ENCODE data around the gene OR2V1. TPM values are rescaled to one million over a fixed set of nuclear protein-coding genes. Genes with fewer than 3 reads are reported as not detected.
"Not testable (repeated sequence)": the region's sequence is repeated elsewhere in the genome, so short reads cannot be mapped to it uniquely, and the experiment has no call there.

Gene OR2V1
- total RNA-seq, 1 donor from 2014 or later, result not detected

- H3K36me3 Mint-ChIP-seq, result no peaks in the 10 kb centered on the region
- H3K27me3 Mint-ChIP-seq (ENCODE audit: low read depth), result peaks cover 59% of the 10 kb centered on the region
- no peak overlapping the region for H3K27ac Mint-ChIP-seq
- peaks cover 8% of the 10 kb centered on the region for H3K9me3 Mint-ChIP-seq
- DNase-seq (ENCODE audit: low spot score in 2 of 2, unreplicated experiment in 2 of 2), result no peak
- no peaks in the 10 kb centered on the region for H3K4me1 Mint-ChIP-seq
- H3K4me3 Mint-ChIP-seq, result no peak overlapping the region
- TF ChIP-seq, protein P1, sequence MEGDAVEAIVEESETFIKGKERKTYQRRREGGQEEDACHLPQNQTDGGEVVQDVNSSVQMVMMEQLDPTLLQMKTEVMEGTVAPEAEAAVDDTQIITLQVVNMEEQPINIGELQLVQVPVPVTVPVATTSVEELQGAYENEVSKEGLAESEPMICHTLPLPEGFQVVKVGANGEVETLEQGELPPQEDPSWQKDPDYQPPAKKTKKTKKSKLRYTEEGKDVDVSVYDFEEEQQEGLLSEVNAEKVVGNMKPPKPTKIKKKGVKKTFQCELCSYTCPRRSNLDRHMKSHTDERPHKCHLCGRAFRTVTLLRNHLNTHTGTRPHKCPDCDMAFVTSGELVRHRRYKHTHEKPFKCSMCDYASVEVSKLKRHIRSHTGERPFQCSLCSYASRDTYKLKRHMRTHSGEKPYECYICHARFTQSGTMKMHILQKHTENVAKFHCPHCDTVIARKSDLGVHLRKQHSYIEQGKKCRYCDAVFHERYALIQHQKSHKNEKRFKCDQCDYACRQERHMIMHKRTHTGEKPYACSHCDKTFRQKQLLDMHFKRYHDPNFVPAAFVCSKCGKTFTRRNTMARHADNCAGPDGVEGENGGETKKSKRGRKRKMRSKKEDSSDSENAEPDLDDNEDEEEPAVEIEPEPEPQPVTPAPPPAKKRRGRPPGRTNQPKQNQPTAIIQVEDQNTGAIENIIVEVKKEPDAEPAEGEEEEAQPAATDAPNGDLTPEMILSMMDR (IDR thresholded peaks at IDR 0.05; ENCODE audit: unreplicated experiment), result no peak
Measured at GRCh38 chr5:181133610-181134231, 2.8 kb upstream of the OR2V1 start.

DNA sequence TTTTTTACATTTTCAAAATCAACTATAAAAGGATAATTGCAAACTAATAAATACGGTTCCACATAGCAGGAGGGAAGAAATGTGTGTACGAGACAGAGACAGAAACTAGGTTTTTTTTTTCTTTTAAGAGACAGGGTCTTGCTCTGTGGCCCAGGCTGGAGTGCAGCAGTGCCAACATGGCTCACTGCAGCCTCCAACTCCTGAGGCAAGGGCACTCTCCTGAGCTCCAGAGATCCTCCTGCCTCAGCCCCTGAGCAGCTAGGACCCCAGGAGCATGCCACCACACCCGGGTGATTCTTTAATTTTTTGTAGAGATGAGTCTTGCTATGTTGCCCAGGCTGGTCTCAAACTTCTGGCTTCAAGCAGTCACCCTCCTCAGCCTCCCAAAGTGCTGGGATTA is 2.1 kb upstream of the OR2V1 start:
- Mint-ChIP-seq H3K27ac (no peak overlapping the region), H3K36me3 (no peaks in the 10 kb centered on the region), H3K4me3 (no peak overlapping the region), H3K4me1 (no peaks in the 10 kb centered on the region), H3K9me3 (peaks cover 5% of the 10 kb centered on the region), H3K27me3 (ENCODE audit: low read depth) (peaks cover 63% of the 10 kb centered on the region)
- TF ChIP-seq, protein P1 (IDR thresholded peaks at IDR 0.05; ENCODE audit: unreplicated experiment), result no peak
- DNase-seq (ENCODE audit: low spot score in 2 of 2, unreplicated experiment in 2 of 2), result no peak

DNA sequence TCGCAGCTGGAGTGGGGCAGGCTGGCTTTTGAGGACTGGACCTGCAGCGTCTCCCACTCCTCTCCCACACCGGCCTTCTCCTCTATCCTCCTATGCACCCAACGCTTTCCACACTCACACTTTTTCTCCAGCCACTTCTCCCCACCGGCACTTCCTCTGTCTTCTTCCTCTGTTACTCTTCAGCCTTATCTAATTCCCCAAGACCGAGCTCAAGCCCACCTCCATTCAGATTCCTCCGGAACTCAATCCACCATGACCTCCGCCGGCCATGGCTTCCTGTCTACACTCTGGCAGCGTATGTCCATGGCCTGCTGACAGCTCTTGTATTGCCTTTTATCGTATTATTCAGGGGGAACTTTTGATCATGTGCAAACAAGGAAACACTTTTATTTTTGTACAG is 545 bp upstream of the OR2V1 start:
- no peak for DNase-seq (ENCODE audit: low spot score in 2 of 2, unreplicated experiment in 2 of 2)
- Mint-ChIP-seq H3K27ac (no peak overlapping the region), H3K4me1 (no peaks in the 10 kb centered on the region), H3K27me3 (ENCODE audit: low read depth) (peaks cover 77% of the 10 kb centered on the region), H3K4me3 (no peak overlapping the region), H3K36me3 (no peaks in the 10 kb centered on the region), H3K9me3 (no peaks in the 10 kb centered on the region)
- TF ChIP-seq, protein P1 (IDR thresholded peaks at IDR 0.05; ENCODE audit: unreplicated experiment), result no peak

GRCh38 chr5:181130081-181130480 is 888 bp downstream of the OR2V1 start:
- H3K36me3 Mint-ChIP-seq; H3K9me3 Mint-ChIP-seq; H3K4me1 Mint-ChIP-seq; H3K27ac Mint-ChIP-seq; H3K4me3 Mint-ChIP-seq; DNase-seq (ENCODE audit: low spot score in 2 of 2, unreplicated experiment in 2 of 2): not testable (repeated sequence)
- peaks cover 83% of the 10 kb centered on the region for H3K27me3 Mint-ChIP-seq (ENCODE audit: low read depth)

DNA sequence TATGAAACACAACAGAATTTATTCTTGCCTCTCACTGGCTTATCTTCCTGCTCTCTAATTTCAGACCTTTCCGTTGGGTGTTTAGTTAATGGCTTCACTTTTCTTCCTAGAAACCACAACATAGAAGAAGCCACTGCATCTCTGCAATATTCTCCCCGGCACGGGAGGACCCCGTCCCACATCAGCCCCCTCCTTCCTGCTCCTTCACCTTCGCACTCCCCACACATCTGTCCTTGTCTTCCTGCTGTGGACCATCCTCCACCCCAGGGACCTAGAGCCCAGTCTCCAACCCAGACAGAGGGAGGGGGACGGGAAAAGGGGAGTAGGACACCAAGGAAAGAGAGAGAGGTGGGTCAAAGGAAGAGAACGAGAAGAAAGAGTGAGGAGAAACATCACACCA is 1.4 kb downstream of the OR2V1 start:
- no peaks in the 10 kb centered on the region for H3K9me3 Mint-ChIP-seq
- TF ChIP-seq, protein P1 (IDR thresholded peaks at IDR 0.05; ENCODE audit: unreplicated experiment), result no peak
- no peak for DNase-seq (ENCODE audit: low spot score in 2 of 2, unreplicated experiment in 2 of 2)
- H3K27me3 Mint-ChIP-seq (ENCODE audit: low read depth), result peaks cover 83% of the 10 kb centered on the region
- H3K36me3 Mint-ChIP-seq, result no peaks in the 10 kb centered on the region
- H3K27ac Mint-ChIP-seq, result no peak overlapping the region
- no peak overlapping the region for H3K4me3 Mint-ChIP-seq
- no peaks in the 10 kb centered on the region for H3K4me1 Mint-ChIP-seq

GRCh38 chr5:181127907-181128626 is 2.9 kb downstream of the OR2V1 start:
- H3K9me3 Mint-ChIP-seq, result no peaks in the 10 kb centered on the region
- H3K4me3 Mint-ChIP-seq, result no peak overlapping the region
- no peak overlapping the region for H3K27ac Mint-ChIP-seq
- peaks cover 88% of the 10 kb centered on the region for H3K27me3 Mint-ChIP-seq (ENCODE audit: low read depth)
- DNase-seq (ENCODE audit: low spot score in 2 of 2, unreplicated experiment in 2 of 2), result no peak
- H3K4me1 Mint-ChIP-seq, result no peaks in the 10 kb centered on the region
- no peaks in the 10 kb centered on the region for H3K36me3 Mint-ChIP-seq
- TF ChIP-seq, protein P1 (IDR thresholded peaks at IDR 0.05; ENCODE audit: unreplicated experiment), result no peak

Measured in mesothelial cell of epicardium (in vitro differentiated cells).